Liver (tissue), 3 donors: ENCODE results near the gene ACTN1.

Experiments used
- FOXA1 ChIP-seq: IDR thresholded peaks from 2 replicates; pipeline ENCODE4 v1.6.1; 2016; ENCODE audit warnings: antibody characterized with exemption
- GABPA ChIP-seq, 2 donors: IDR thresholded peaks in 1 of 2; conservative IDR thresholded peaks in 1 of 2; 2 replicates each; pipeline ENCODE4 v1.6.1; 2016; ENCODE audit warnings: antibody characterized with exemption in 2 of 2, mild to moderate bottlenecking in 1 of 2, moderate library complexity in 1 of 2
- HNF4A ChIP-seq, 2 donors: conservative IDR thresholded peaks; 2 replicates each; pipeline ENCODE4 v1.6.1; 2016; ENCODE audit warnings: antibody characterized with exemption in 2 of 2, mild to moderate bottlenecking in 2 of 2
- RAD21 ChIP-seq, 2 donors: IDR thresholded peaks; 2 replicates each; pipeline ENCODE4 v1.6.1; 2016; ENCODE audit warnings: antibody characterized with exemption in 2 of 2, mild to moderate bottlenecking in 2 of 2
- REST ChIP-seq: IDR thresholded peaks from 2 replicates; pipeline ENCODE4 v1.6.1; 2016; ENCODE audit warnings: antibody characterized with exemption, mild to moderate bottlenecking
- SP1 ChIP-seq: IDR thresholded peaks from 2 replicates; pipeline ENCODE4 v1.6.1; 2018; ENCODE audit warnings: antibody characterized with exemption, mild to moderate bottlenecking
- TAF1 ChIP-seq: conservative IDR thresholded peaks from 2 replicates; pipeline ENCODE4 v1.6.1; 2016; ENCODE audit warnings: antibody characterized with exemption, mild to moderate bottlenecking
- YY1 ChIP-seq: IDR thresholded peaks from 2 replicates; pipeline ENCODE4 v1.6.1; 2016; ENCODE audit warnings: antibody characterized with exemption, mild to moderate bottlenecking
- TF ChIP-seq, protein P1 (sequence below): fragments of 150-350 bp; IDR thresholded peaks from 2 replicates; pipeline ENCODE4 v1.5.1; 2017; ENCODE audit warnings: improper control_type of control experiment, low read depth, low read length; ENCODE audit not compliant: missing input control
- donor health status: healthy.
- donor health status: healthy.

- TF ChIP-seq SP1 (no peak), YY1 (no peak), RAD21 (IDR thresholded peaks at IDR 0.05) (no peak), FOXA1 (no peak), HNF4A (conservative IDR thresholded peaks at IDR 0.05) (no peak), GABPA (IDR thresholded peaks at IDR 0.05 in 1 of 2, conservative IDR thresholded peaks at IDR 0.05 in 1 of 2) (no peak), REST (no peak), TAF1 (no peak)
- TF ChIP-seq, protein P1, sequence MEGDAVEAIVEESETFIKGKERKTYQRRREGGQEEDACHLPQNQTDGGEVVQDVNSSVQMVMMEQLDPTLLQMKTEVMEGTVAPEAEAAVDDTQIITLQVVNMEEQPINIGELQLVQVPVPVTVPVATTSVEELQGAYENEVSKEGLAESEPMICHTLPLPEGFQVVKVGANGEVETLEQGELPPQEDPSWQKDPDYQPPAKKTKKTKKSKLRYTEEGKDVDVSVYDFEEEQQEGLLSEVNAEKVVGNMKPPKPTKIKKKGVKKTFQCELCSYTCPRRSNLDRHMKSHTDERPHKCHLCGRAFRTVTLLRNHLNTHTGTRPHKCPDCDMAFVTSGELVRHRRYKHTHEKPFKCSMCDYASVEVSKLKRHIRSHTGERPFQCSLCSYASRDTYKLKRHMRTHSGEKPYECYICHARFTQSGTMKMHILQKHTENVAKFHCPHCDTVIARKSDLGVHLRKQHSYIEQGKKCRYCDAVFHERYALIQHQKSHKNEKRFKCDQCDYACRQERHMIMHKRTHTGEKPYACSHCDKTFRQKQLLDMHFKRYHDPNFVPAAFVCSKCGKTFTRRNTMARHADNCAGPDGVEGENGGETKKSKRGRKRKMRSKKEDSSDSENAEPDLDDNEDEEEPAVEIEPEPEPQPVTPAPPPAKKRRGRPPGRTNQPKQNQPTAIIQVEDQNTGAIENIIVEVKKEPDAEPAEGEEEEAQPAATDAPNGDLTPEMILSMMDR, result no peak
Observed at GRCh38 chr14:68998062-68998461, 19.0 kb upstream of the ACTN1 start.
